G401 (cell line): ENCODE data around the gene GPD2. TPM values are rescaled to one million over a fixed set of nuclear protein-coding genes. Genes with fewer than 3 reads are reported as not detected.

Experiments
- DNase-seq: peaks from one replicate; pipeline ENCODE4 v3.0.0-alpha.2; 2015; ENCODE audit warnings: low spot score
- in situ Hi-C: cut with HindIII; loops from 2 replicates; pipeline ENCODE4 v1.10.0; 2016; ENCODE audit warnings: low sequenced_read_pairs, mixed read lengths
- total RNA-seq: library from RNA; depleted of rRNA; stranded (reverse); fragments of >200 nt; shearing (Covaris generic); gene quantifications from 2 replicates; pipeline ENCODE4 v1.2.3, GENCODE V29; 2014; rRNA removed

GPD2 gene
- 5.7 and 9.9 TPM in 2 replicates for total RNA-seq

GRCh38 chr2:156435718-156436496 lies at the start of gene GPD2:
Gene GPD2, plus strand, starts transcription at chr2:156436379. Its CDS starts 39,727 bp downstream, at chr2:156476106.
- in situ Hi-C loops: no loop called here
- peak; percentile 83 for DNase-seq

DNA sequence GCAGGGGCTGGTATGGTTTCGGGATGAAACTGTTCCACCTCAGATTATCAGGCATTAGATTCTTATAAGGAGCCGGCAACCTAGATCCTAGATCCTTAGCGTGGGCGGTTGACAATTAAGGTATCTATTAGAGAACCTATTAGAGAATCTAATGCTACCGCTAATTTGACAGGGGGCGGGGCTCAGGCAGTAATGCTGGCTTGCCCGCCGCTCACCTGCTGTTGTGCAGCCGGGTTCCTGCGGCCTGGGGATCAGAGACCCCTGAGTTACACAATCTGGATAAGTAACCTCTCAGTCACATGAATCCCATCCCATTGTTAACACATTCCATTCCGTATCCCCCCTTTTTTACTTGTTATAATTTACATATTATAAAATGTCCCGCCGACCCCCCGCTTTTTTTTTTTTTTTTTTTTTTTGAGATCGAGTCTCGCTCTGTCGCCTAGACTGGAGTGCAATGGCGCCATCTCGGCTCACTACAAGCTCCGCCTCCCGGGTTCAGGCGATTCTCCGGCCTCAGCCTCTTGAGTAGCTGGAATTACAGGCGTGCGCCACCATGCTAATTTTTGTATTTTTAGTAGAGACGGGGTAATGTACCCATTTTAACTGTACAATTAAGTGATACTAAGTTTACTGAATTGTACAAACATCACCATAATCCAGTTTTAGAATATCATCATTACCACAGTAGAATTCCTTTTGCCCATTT lies 42.0 kb upstream of the GPD2 start:
- no peak for DNase-seq
- in situ Hi-C loops: no loop called here

DNA sequence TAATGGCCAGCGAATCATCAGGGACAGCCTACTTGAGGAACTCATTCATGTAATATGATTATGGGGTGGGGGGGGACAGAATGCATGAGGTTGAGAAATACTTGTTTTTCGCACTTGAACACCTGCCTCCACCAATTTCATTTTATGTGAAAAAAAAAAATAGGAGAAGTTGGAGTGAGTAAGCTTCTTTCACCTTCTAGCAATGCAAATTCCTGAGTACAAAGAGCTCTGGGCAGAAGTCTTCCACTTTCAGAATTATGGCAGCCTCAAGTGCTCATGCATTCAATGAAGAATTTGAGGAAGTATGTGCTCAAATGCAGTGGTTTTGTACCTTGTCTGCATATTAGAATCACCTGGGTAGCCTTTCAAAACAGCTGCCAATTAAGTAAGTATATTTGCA lies 40.1 kb upstream of the GPD2 start:
- DNase-seq: no peak
- in situ Hi-C loops: no loop called here

GRCh38 chr2:156397229-156397628 lies 39.0 kb upstream of the GPD2 start:
- DNase-seq: no peak
- in situ Hi-C loops: no loop called here

GRCh38 chr2:156398176-156398575 lies 38.0 kb upstream of the GPD2 start:
- DNase-seq: no peak
- in situ Hi-C loops: no loop called here

DNA sequence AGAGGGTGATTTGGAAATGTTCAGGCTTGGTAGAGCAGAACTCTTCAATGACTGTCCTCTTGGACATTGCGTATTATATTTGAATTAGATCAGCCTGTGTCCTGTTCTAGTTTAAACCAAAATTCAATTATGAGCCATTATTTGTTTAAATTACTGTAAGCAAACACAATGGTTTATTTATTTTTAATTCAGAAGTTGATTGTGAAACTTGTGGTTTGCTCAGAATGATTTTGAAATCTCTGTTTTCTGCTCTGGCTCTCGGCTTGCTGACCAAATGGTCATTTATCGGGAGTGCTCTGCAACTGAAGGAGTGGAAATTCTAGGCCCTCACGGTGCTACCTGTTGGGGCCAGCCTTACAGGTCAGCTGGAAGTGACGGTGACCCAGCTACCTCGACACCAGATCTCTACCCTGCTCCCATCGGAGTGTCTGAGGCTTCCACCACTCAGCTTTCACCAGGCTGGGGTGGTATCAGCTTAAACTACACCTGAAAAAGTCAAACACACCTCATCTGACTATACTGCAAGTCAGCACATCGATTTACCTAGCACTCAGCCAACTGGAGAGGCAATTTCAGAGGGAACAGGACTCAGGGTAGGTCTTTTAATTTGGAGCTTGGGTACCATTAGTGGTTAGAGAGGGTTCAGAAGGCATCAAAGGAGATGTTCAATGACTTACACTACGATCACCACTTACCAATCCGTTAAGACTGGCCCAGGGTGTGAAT lies 36.8 kb upstream of the GPD2 start:
- DNase-seq: peak; percentile 58
- in situ Hi-C loops: no loop called here

- in situ Hi-C loops: no loop called here
- peak; percentile 84 for DNase-seq
Measured at GRCh38 chr2:156399950-156400705, 36.1 kb upstream of the GPD2 start.

- in situ Hi-C loops: no loop called here
Measured at GRCh38 chr2:156400706-156401678, 35.2 kb upstream of the GPD2 start.

GRCh38 chr2:156401861-156402260 lies 34.3 kb upstream of the GPD2 start:
- in situ Hi-C loops: no loop called here
- DNase-seq: peak; percentile 40

More at GRCh38 chr2:156400706-156401678, 35.2 kb upstream of the GPD2 start:
- peak; percentile 91 for DNase-seq

DNA sequence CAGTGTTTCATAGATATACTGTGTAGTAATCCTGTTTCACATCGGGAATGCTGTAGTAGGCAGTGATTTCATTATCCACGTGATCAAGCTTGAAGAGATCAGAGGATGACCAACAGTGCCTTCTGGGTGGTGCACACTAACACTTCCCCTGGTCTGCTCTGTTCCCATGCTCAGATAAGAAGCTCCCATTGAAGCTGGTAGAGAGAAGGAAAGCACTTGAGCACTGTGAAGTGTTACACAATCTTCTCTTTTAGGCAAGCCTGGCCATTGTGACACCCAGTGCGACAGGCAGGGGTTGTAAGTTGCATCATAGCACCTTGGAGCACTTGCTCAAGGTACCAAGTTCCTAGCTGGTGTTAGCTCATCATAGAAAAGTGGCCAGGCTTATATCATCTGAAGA lies 30.6 kb upstream of the GPD2 start:
- in situ Hi-C loops: no loop called here
- no peak for DNase-seq

DNA sequence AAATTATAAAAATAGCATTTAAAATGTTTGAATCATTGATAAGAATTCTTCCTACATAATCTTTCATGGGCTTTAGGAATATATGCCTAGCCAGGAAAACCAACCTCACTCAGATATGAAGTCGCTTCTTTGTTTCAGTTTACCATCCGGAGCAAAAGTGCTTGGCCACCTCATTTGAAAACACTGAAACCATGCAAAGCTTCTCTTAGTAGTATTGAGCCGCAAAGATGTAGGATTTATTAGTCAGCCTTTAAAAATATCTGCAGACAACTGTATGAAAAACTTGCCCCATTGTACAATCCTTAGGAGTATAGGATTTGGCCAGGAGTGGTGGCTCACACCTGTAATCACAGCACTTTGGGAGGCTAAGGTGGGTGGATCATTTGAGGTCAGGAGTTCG lies 24.3 kb upstream of the GPD2 start:
- DNase-seq: no peak
- in situ Hi-C loops: no loop called here

- in situ Hi-C loops: no loop called here
- no peak for DNase-seq
Measured at GRCh38 chr2:156421851-156422250, 14.3 kb upstream of the GPD2 start.

GRCh38 chr2:156423674-156424282 lies 12.4 kb upstream of the GPD2 start:
- in situ Hi-C loops: no loop called here
- DNase-seq: no peak

DNA sequence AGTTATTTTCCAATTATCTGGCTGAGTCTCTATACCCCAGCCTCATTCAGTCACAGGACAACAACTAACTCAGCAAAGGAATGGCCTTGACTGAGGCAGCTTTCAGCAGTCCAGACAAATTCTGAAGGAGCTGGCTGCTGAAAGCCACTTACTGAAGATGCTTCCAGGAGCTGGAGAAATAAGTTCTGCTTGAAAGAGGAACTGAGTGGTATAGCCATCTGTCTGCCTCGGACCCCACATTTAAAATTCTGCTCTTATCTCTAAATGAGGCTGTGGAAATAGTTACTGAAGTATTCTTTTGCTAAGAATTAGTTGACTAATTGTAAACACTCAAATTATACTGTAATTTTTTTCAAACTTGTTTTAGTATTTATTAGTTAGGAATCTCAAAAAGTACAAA lies 9.1 kb upstream of the GPD2 start:
- DNase-seq: no peak
- in situ Hi-C loops: no loop called here

GRCh38 chr2:156429211-156429610 lies 7.0 kb upstream of the GPD2 start:
- no peak for DNase-seq
- in situ Hi-C loops: no loop called here

- in situ Hi-C loops: no loop called here
- no peak for DNase-seq
Measured at GRCh38 chr2:156430236-156430979, 5.8 kb upstream of the GPD2 start.

- no peak for DNase-seq
- in situ Hi-C loops: no loop called here
Measured at GRCh38 chr2:156430980-156431358, 5.2 kb upstream of the GPD2 start.
